Duodenal mucosa (tissue), 2 donors: ENCODE measurements around the gene CALML3.

Experiments used
- H3K27ac ChIP-seq: one replicate; pipeline ENCODE4 v1.7.0; 2013; ENCODE audit warnings: low read depth, low read length
- H3K27me3 ChIP-seq, 2 donors: one replicate each; pipeline ENCODE4 v1.7.0; 2013; ENCODE audit warnings: low read length in 2 of 2, control low read depth in 1 of 2; ENCODE audit not compliant: insufficient read depth in 2 of 2, control insufficient read depth in 1 of 2
- H3K36me3 ChIP-seq, 2 donors: one replicate each; pipeline ENCODE4 v1.7.0; 2013; ENCODE audit warnings: low read length in 2 of 2, control low read depth in 1 of 2; ENCODE audit not compliant: insufficient read depth in 2 of 2, control insufficient read depth in 1 of 2
- H3K4me1 ChIP-seq, 2 donors: one replicate each; pipeline ENCODE4 v1.7.0; 2013; ENCODE audit warnings: low read length in 2 of 2, control low read depth in 1 of 2; ENCODE audit not compliant: insufficient read depth in 2 of 2, control insufficient read depth in 1 of 2
- H3K4me3 ChIP-seq, 2 donors: one replicate each; pipeline ENCODE4 v1.7.0; 2013; ENCODE audit warnings: low read length in 2 of 2, low read depth in 1 of 2
- H3K9ac ChIP-seq, 2 donors: one replicate each; pipeline ENCODE4 v1.7.0; 2013; ENCODE audit warnings: low read length in 2 of 2, low read depth in 1 of 2
- H3K9me3 ChIP-seq, 2 donors: one replicate each; pipeline ENCODE4 v1.7.0; 2013; ENCODE audit warnings: low read length in 2 of 2, control low read depth in 1 of 2; ENCODE audit not compliant: control insufficient read depth in 1 of 2

CALML3 gene

DNA sequence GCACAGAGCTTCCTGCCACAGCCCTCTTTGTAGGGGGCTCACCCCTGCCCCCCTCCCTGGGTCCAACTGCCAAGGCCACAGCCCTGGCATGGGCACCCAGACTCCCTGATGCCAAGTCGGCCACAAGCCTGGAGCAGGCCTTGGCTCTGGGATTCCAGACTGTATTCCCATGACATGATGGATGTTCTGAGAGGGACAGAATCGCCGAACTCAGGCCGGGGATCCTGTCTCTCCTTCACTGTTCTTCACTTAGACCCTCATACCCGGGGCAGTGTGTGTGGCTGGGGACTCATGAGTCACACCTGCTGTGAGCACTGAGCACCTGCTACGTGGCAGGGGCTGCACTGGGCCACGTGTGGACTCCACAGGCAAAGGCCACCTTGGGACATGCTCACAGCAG, 33.3 kb upstream of the CALML3 start:
- Histone ChIP-seq H3K27me3 (no peaks in the 10 kb centered on the region), H3K36me3 (no peaks in the 10 kb centered on the region), H3K27ac (no peak overlapping the region), H3K4me3 (no peak overlapping the region), H3K9me3 (peaks cover 4 to 5% of the 10 kb centered on the region in 2 donors), H3K4me1 (peaks cover 4 to 17% of the 10 kb centered on the region in 2 donors), H3K9ac (no peak overlapping the region)

GRCh38 chr10:5492322-5492855, 32.4 kb upstream of the CALML3 start:
- Histone ChIP-seq H3K4me1 (peaks cover 4 to 17% of the 10 kb centered on the region in 2 donors), H3K27ac (no peak overlapping the region), H3K4me3 (no peak overlapping the region)

GRCh38 chr10:5492929-5493576, 31.7 kb upstream of the CALML3 start:
- no peak overlapping the region for H3K4me3 ChIP-seq
- H3K9ac ChIP-seq: no peak overlapping the region
- H3K4me1 ChIP-seq: peaks cover 4 to 12% of the 10 kb centered on the region in 2 donors
- no peaks in the 10 kb centered on the region for H3K27me3 ChIP-seq
- no peaks in the 10 kb centered on the region for H3K36me3 ChIP-seq
- no peak overlapping the region for H3K27ac ChIP-seq
- H3K9me3 ChIP-seq: peaks cover 4 to 5% of the 10 kb centered on the region in 2 donors

More at GRCh38 chr10:5492322-5492855, 32.4 kb upstream of the CALML3 start:
- peaks cover 4 to 5% of the 10 kb centered on the region in 2 donors for H3K9me3 ChIP-seq
- no peak overlapping the region for H3K9ac ChIP-seq
- H3K36me3 ChIP-seq: no peaks in the 10 kb centered on the region
- H3K27me3 ChIP-seq: no peaks in the 10 kb centered on the region

DNA sequence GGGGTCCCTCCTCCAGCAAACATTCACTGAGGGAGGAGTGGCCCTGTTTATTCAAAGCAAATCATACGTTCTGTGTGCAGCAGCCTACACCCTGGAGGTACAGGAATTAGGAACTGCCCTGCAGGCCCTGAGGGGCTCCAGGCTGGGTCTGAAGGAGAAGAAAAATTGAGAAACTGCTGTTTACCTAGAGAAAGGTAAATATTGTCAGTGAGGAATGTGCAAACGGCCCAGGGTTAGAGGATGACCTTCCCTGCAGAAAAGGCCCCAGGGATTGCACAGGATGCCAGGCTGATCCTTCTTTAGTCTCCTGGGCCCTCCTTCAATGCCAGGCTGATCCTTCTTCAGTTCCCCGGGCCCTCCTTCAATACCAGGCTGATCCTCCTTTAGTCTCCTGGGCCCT, 31.1 kb upstream of the CALML3 start:
- no peaks in the 10 kb centered on the region for H3K27me3 ChIP-seq
- no peaks in the 10 kb centered on the region for H3K36me3 ChIP-seq
- H3K4me1 ChIP-seq: peaks cover 0 to 7% of the 10 kb centered on the region in 2 donors
- no peak overlapping the region for H3K27ac ChIP-seq
- no peak overlapping the region for H3K4me3 ChIP-seq
- H3K9me3 ChIP-seq: peaks cover 4 to 5% of the 10 kb centered on the region in 2 donors
- H3K9ac ChIP-seq: no peak overlapping the region

DNA sequence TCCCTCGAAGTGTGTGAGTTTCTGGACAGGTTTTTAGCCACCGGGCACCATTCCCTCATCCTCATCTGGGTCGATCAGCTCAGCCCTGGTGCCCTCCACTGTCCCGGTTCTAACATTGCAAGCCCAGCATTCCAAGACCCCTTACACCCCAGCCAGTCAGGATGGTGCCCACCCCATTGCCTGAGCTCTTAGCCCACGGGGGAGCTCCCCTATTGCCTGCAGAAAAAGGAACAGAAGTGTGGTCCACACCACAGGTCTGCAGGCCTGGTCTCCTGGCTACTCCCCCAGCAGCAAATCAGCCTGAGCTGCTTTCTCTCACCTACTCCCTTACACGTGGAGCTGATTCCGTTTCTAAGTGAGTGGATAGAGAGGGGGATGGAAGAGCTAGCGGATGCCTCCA, 30.1 kb upstream of the CALML3 start:
- Histone ChIP-seq H3K27ac (no peak overlapping the region), H3K9ac (no peak overlapping the region), H3K4me1 (no peaks in the 10 kb centered on the region), H3K4me3 (no peak overlapping the region), H3K9me3 (peaks cover 4 to 5% of the 10 kb centered on the region in 2 donors), H3K27me3 (no peaks in the 10 kb centered on the region), H3K36me3 (no peaks in the 10 kb centered on the region)

DNA sequence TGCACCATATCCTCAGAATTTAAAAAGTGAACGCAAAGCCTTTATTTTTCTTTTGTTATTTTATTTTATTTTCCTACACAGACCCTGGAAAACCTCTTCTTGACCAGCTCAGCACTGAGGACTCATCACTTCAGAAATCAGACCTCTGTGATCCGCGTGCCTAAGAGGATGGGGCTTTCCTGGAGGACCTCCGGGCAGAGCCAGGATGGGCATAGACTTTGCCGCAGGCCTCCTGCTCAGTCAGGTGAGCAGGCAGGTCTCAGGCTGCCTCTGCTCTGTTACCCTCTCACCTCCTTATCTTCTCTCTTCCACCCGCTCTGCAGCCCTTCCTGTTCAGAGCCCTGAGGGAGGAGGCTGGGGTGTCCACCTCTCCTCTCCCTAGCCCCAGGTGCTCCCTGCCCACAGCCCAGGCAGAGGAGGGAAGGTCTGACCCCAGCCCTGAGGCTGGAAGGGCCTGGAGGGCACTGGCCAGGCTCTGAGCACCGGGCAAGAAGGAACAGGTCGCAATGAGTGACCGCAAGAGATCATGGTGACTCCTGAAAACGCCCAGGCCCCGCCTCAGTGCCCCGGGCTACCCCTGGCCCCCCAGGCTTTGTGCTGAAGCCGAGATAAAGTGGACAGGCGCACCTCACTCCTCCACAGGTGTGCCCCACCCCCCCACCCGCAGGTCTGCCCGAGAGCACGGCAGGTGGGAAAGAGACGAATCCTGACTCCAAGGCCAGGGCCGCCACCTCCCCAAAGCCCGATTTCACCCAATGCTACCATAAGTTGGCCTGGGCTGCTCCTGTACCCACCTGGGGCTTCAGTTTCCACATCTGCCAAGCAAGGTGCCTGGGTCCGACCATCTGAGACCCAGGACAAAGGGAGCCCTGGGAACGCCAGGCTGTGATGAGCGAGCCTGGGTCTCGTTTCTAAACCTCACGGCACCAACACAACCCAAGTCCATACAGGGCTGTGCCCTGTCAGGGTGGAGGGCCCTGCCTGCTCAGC, 28.2 kb upstream of the CALML3 start:
- no peak overlapping the region for H3K4me3 ChIP-seq
- H3K4me1 ChIP-seq: peaks cover 0 to 12% of the 10 kb centered on the region in 2 donors
- no peaks in the 10 kb centered on the region for H3K36me3 ChIP-seq
- no peaks in the 10 kb centered on the region for H3K27me3 ChIP-seq
- peaks cover 4 to 5% of the 10 kb centered on the region in 2 donors for H3K9me3 ChIP-seq
- no peak overlapping the region for H3K9ac ChIP-seq
- no peak overlapping the region for H3K27ac ChIP-seq

GRCh38 chr10:5497289-5497688, 27.5 kb upstream of the CALML3 start:
- Histone ChIP-seq H3K36me3 (no peaks in the 10 kb centered on the region), H3K9ac (no peak overlapping the region), H3K4me3 (no peak overlapping the region), H3K27ac (no peak overlapping the region), H3K9me3 (peaks cover 3 to 4% of the 10 kb centered on the region in 2 donors), H3K4me1 (peaks cover 0 to 13% of the 10 kb centered on the region in 2 donors), H3K27me3 (no peaks in the 10 kb centered on the region)

DNA sequence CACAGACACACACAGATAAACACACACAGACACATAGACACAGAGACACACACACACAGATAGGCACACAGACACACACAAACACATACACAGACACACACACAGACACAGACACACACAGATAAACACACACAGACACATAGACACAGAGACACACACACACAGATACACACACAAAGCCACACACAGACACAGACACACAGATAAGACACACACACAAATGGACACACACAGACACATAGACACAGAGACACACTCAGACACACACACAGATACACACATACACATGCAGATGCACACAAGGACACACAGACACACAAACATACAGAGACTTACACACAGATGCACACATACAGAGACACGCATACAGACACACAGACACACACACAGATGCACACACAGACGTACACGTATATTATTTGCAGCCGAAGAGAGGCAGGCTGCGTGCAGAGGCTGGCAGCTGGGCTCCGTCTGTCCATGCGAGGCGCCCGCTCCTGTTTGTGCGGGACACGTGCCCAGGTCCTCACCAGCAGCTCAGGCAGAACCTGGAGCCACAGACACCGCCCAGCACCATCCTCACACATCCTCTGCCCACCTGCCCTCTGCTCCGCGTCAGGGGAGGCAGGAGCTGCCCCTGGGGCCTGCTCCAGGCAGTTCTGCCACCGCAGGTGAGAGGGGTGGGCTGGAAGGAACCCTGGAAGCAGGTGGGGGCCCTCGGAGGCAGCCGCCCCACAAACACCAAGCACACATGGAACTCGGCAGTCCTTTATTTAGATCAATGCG, 26.6 kb upstream of the CALML3 start:
- Histone ChIP-seq H3K4me3 (no peak overlapping the region), H3K4me1 (peaks cover 6 to 21% of the 10 kb centered on the region in 2 donors), H3K9ac (no peak overlapping the region), H3K27me3 (no peaks in the 10 kb centered on the region), H3K36me3 (no peaks in the 10 kb centered on the region), H3K27ac (no peak overlapping the region), H3K9me3 (no peaks in the 10 kb centered on the region)

- H3K4me1 ChIP-seq: peaks cover 11 to 30% of the 10 kb centered on the region in 2 donors
Observed at GRCh38 chr10:5498791-5499492, 25.8 kb upstream of the CALML3 start.

More at GRCh38 chr10:5498791-5499492, 25.8 kb upstream of the CALML3 start:
- Histone ChIP-seq H3K27ac (no peak overlapping the region), H3K4me3 (no peak overlapping the region), H3K27me3 (no peaks in the 10 kb centered on the region), H3K9me3 (no peaks in the 10 kb centered on the region), H3K9ac (no peak overlapping the region), H3K36me3 (no peaks in the 10 kb centered on the region)
